ENCODE results near the gene POU2F3. TPM values are rescaled to one million over a fixed set of nuclear protein-coding genes. Genes with fewer than 3 reads are reported as not detected.
"Not testable (repeated sequence)": the region's sequence is repeated elsewhere in the genome, so short reads cannot be mapped to it uniquely, and the experiment has no call there.

The POU2F3 gene
- polyA plus RNA-seq, 3 donors: 0.37 to 0.54 TPM; not detected in 1

DNA sequence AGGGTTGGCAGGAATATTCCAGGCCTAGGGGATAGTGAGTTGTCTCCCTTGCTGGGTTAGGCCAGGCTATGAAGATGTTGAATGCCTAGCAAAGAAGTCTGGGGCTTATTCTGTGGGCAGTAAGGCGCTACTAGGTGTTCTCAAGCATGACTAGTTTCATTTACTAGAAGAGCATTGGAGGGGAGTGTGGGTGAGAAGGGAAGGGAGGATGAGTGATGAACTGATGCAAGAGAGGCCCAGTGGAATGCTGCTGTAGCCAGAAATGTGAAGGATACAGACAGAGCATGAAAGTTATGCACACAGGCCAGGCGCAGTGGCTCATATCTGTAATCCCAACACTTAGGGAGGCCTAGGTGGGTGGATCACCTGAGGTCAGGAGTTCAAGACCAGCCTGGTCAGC, 33.5 kb downstream of the POU2F3 start:
- Mint-ChIP-seq H3K27ac (no peak overlapping the region), H3K4me1 (no peaks in the 10 kb centered on the region), H3K9me3 (peaks cover 0 to 2% (median 0%) of the 10 kb centered on the region in 7 donors), H3K4me3 (no peak overlapping the region), H3K27me3 (ENCODE audit: low read depth in 3 of 3) (peaks cover 15 to 37% (median 15%) of the 10 kb centered on the region in 3 donors), H3K36me3 (no peaks in the 10 kb centered on the region)
- intact Hi-C loops (cut with micrococcal nuclease): no loop called here
- Histone ChIP-seq H3K9ac (ENCODE audit: insufficient read depth, low read length, poor library complexity, severe bottlenecking) (no peak overlapping the region), H3K4me1 (ENCODE audit: control insufficient read depth in 1 of 2, insufficient read depth in 2 of 2, low read length in 2 of 2) (no peaks in the 10 kb centered on the region), H3K4me2 (replicated peaks; ENCODE audit: extremely low read depth, low read length, poor library complexity, severe bottlenecking) (no peak overlapping the region), H2AFZ (ENCODE audit: insufficient read depth, low read depth, low read length, poor library complexity, severe bottlenecking) (no peak overlapping the region), H3K27ac (ENCODE audit: low read depth in 1 of 2, low read length in 2 of 2) (no peak overlapping the region), H3K27me3 (ENCODE audit: control insufficient read depth in 2 of 2, insufficient read depth in 2 of 2, low read length in 2 of 2) (no peaks in the 10 kb centered on the region), H3K9me3 (replicated peaks in 1 of 2; ENCODE audit: control insufficient read depth in 1 of 2, insufficient read depth in 1 of 2, low read length in 2 of 2) (no peaks in the 10 kb centered on the region), H4K20me1 (ENCODE audit: insufficient read depth, low read length) (no peaks in the 10 kb centered on the region), H3K36me3 (replicated peaks in 1 of 2; ENCODE audit: control insufficient read depth in 1 of 2, insufficient read depth in 2 of 2, low read length in 2 of 2) (no peaks in the 10 kb centered on the region), H3K4me3 (replicated peaks in 1 of 3; ENCODE audit: low read depth in 2 of 3, low read length in 3 of 3) (no peak overlapping the region), H3K79me2 (ENCODE audit: insufficient read depth, low read length) (no peaks in the 10 kb centered on the region)
- TF ChIP-seq, protein P1, sequence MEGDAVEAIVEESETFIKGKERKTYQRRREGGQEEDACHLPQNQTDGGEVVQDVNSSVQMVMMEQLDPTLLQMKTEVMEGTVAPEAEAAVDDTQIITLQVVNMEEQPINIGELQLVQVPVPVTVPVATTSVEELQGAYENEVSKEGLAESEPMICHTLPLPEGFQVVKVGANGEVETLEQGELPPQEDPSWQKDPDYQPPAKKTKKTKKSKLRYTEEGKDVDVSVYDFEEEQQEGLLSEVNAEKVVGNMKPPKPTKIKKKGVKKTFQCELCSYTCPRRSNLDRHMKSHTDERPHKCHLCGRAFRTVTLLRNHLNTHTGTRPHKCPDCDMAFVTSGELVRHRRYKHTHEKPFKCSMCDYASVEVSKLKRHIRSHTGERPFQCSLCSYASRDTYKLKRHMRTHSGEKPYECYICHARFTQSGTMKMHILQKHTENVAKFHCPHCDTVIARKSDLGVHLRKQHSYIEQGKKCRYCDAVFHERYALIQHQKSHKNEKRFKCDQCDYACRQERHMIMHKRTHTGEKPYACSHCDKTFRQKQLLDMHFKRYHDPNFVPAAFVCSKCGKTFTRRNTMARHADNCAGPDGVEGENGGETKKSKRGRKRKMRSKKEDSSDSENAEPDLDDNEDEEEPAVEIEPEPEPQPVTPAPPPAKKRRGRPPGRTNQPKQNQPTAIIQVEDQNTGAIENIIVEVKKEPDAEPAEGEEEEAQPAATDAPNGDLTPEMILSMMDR (IDR thresholded peaks at IDR 0.05): no peak
- DNase-seq: no peak
- WGBS (ENCODE audit: insufficient coverage): 80% methylated on average over 1 of the region's 2 CpGs

DNA sequence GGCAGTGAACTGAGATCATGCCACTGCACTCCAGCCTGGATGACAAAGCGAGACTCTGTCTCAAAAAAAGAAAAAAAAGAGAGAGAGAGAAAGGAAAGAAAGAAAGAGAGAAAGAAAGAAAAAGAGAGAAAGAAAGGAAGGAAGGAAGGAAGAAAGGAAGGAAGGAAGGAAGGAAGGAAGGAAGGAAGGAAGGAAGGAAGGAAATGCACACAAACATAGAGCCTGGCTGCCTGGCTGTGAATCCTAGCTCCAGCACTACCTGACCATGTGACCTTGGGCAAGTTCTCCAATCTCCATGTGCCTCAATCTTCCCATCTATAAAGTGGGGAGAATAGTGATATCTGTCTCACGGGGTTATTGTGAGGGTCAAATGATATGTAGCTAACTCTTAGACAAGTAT, 34.0 kb downstream of the POU2F3 start:
- H3K27ac Mint-ChIP-seq; H3K27ac ChIP-seq (ENCODE audit: low read depth in 1 of 2, low read length in 2 of 2); H4K20me1 ChIP-seq (ENCODE audit: insufficient read depth, low read length); H3K9me3 ChIP-seq (replicated peaks in 1 of 2; ENCODE audit: control insufficient read depth in 1 of 2, insufficient read depth in 1 of 2, low read length in 2 of 2); H3K9me3 Mint-ChIP-seq; H3K4me3 Mint-ChIP-seq; DNase-seq; H3K27me3 ChIP-seq (ENCODE audit: control insufficient read depth in 2 of 2, insufficient read depth in 2 of 2, low read length in 2 of 2); H3K4me1 Mint-ChIP-seq; H3K4me1 ChIP-seq (ENCODE audit: control insufficient read depth in 1 of 2, insufficient read depth in 2 of 2, low read length in 2 of 2); intact Hi-C loops (cut with micrococcal nuclease); H3K4me2 ChIP-seq (replicated peaks; ENCODE audit: extremely low read depth, low read length, poor library complexity, severe bottlenecking); H3K4me3 ChIP-seq (replicated peaks in 1 of 3; ENCODE audit: low read depth in 2 of 3, low read length in 3 of 3); H3K9ac ChIP-seq (ENCODE audit: insufficient read depth, low read length, poor library complexity, severe bottlenecking); H3K36me3 Mint-ChIP-seq; H3K79me2 ChIP-seq (ENCODE audit: insufficient read depth, low read length); H2AFZ ChIP-seq (ENCODE audit: insufficient read depth, low read depth, low read length, poor library complexity, severe bottlenecking); H3K36me3 ChIP-seq (replicated peaks in 1 of 2; ENCODE audit: control insufficient read depth in 1 of 2, insufficient read depth in 2 of 2, low read length in 2 of 2): not testable (repeated sequence)
- 89% methylated on average over 1 of the region's 2 CpGs for WGBS (ENCODE audit: insufficient coverage)
- H3K27me3 Mint-ChIP-seq (ENCODE audit: low read depth in 3 of 3): peaks cover 12 to 32% (median 18%) of the 10 kb centered on the region in 3 donors

Measured in CD14-positive monocyte (primary cell).